ENCODE measurements around the gene NOC4L.
A peak's percentile ranks its signal among the peaks of the same experiment; 100 is the strongest.
"Not testable (repeated sequence)": the region's sequence is repeated elsewhere in the genome, so short reads cannot be mapped to it uniquely, and the experiment has no call there.

The NOC4L gene

GRCh38 chr12:132143336-132144071 lies 753 bp upstream of the NOC4L start:
- no peak for TF ChIP-seq Cebpa-rat (IDR thresholded peaks at IDR 0.05)
- peak overlapping the region; percentile 89 to 100 (median 98) for H3K4me3 ChIP-seq
- peaks cover 20 to 33% (median 24%) of the 10 kb centered on the region in 10 experiments for H3K4me1 ChIP-seq
- peaks cover 0 to 95% (median 75%) of the 10 kb centered on the region in 11 experiments; a peak in 18 of 22 replicates for H4K20me1 ChIP-seq
- H3K9me3 ChIP-seq (replicated peaks in 1 of 11), result no peaks in the 10 kb centered on the region
- no peaks in the 10 kb centered on the region for H3K27me3 ChIP-seq
- H3K9ac ChIP-seq, result peak overlapping the region; percentile 86 to 97 (median 90)
- peak overlapping the region; percentile 69 to 91 (median 87); a peak in 21 of 22 replicates for H3K27ac ChIP-seq
- peaks cover 38 to 76% (median 72%) of the 10 kb centered on the region in 11 experiments for H3K36me3 ChIP-seq
- H3K4me2 ChIP-seq, result peak overlapping the region; percentile 91 to 99 (median 98)

- Histone ChIP-seq H3K4me3 (peak overlapping the region; percentile 89 to 100 (median 98)), H3K4me1 (peaks cover 20 to 33% (median 24%) of the 10 kb centered on the region in 10 experiments), H4K20me1 (peaks cover 0 to 84% (median 73%) of the 10 kb centered on the region in 11 experiments; a peak in 18 of 22 replicates), H3K4me2 (peak overlapping the region; percentile 87 to 100 (median 96)), H3K27me3 (no peaks in the 10 kb centered on the region), H3K36me3 (peaks cover 26 to 63% (median 59%) of the 10 kb centered on the region in 11 experiments), H3K9me3 (replicated peaks in 1 of 11) (no peaks in the 10 kb centered on the region), H3K27ac (peak overlapping the region; percentile 69 to 91 (median 87)), H3K9ac (peak overlapping the region; percentile 86 to 97 (median 90))
- no peak for TF ChIP-seq Cebpa-rat (IDR thresholded peaks at IDR 0.05)
Observed at GRCh38 chr12:132144810-132145168, 532 bp downstream of the NOC4L start.

- H3K27me3 ChIP-seq, result no peaks in the 10 kb centered on the region
- TF ChIP-seq Cebpa-rat (IDR thresholded peaks at IDR 0.05), result no peak
- peaks cover 20 to 33% (median 24%) of the 10 kb centered on the region in 10 experiments for H3K4me1 ChIP-seq
- peaks cover 20 to 58% (median 54%) of the 10 kb centered on the region in 11 experiments for H3K36me3 ChIP-seq
- H3K9ac ChIP-seq, result peak overlapping the region; percentile 86 to 97 (median 90)
- H3K9me3 ChIP-seq (replicated peaks in 1 of 11), result no peaks in the 10 kb centered on the region
- peak overlapping the region; percentile 89 to 100 (median 98) for H3K4me3 ChIP-seq
- H3K27ac ChIP-seq, result peak overlapping the region in 10 of 11 experiments; percentile 75 to 91 (median 88); a peak in 17 of 22 replicates
- peak overlapping the region; percentile 87 to 100 (median 96) for H3K4me2 ChIP-seq
- peaks cover 0 to 79% (median 68%) of the 10 kb centered on the region in 11 experiments; a peak in 18 of 22 replicates for H4K20me1 ChIP-seq
Observed at GRCh38 chr12:132145334-132145733, 1.1 kb downstream of the NOC4L start.

- Histone ChIP-seq H3K9ac (peak overlapping the region in 3 of 11 experiments; percentile 12 to 92 (median 37); a peak in 4 of 22 replicates), H3K4me2 (peak overlapping the region in 4 of 11 experiments; percentile 87 to 96 (median 95); a peak in 8 of 22 replicates), H3K27me3 (no peaks in the 10 kb centered on the region), H3K27ac (no peak overlapping the region), H3K4me1 (peaks cover 20 to 33% (median 24%) of the 10 kb centered on the region in 10 experiments), H3K36me3 (peaks cover 13 to 55% (median 50%) of the 10 kb centered on the region in 11 experiments), H4K20me1 (peaks cover 0 to 75% (median 61%) of the 10 kb centered on the region in 11 experiments; a peak in 18 of 22 replicates), H3K4me3 (peak overlapping the region in 1 of 10 experiments; percentile 100; a peak in 1 of 20 replicates), H3K9me3 (replicated peaks in 1 of 11) (no peaks in the 10 kb centered on the region)
- TF ChIP-seq Cebpa-rat (IDR thresholded peaks at IDR 0.05), result no peak
Observed at GRCh38 chr12:132146098-132146497, 1.8 kb downstream of the NOC4L start.

- TF ChIP-seq Cebpa-rat (IDR thresholded peaks at IDR 0.05), result no peak
- Histone ChIP-seq H3K36me3 (peaks cover 11 to 55% (median 50%) of the 10 kb centered on the region in 11 experiments; a peak in 21 of 22 replicates), H3K27ac (no peak overlapping the region), H3K9me3 (replicated peaks in 1 of 11) (no peaks in the 10 kb centered on the region), H3K4me2 (0 out of 22 replicates have a peak overlapping the region, but pooled peaks of 1 of the 11 experiments have one; percentile 87), H3K27me3 (no peaks in the 10 kb centered on the region), H3K9ac (peak overlapping the region in 4 of 11 experiments; percentile 12 to 92 (median 30); a peak in 6 of 22 replicates), H3K4me3 (no peak overlapping the region), H3K4me1 (peaks cover 20 to 32% (median 24%) of the 10 kb centered on the region in 10 experiments), H4K20me1 (peaks cover 0 to 75% (median 56%) of the 10 kb centered on the region in 11 experiments; a peak in 18 of 22 replicates)
Observed at GRCh38 chr12:132146772-132147422, 2.6 kb downstream of the NOC4L start.

- H3K36me3 ChIP-seq, result peaks cover 12 to 54% (median 45%) of the 10 kb centered on the region in 11 experiments; a peak in 21 of 22 replicates
- no peak for TF ChIP-seq Cebpa-rat (IDR thresholded peaks at IDR 0.05)
- no peak overlapping the region for H3K4me3 ChIP-seq
- peaks cover 15 to 24% (median 18%) of the 10 kb centered on the region in 10 experiments for H3K4me1 ChIP-seq
- H3K27me3 ChIP-seq, result no peaks in the 10 kb centered on the region
- H3K9ac ChIP-seq, result peak overlapping the region in 4 of 11 experiments; percentile 12 to 24 (median 18); a peak in 3 of 22 replicates
- no peak overlapping the region for H3K27ac ChIP-seq
- no peak overlapping the region for H3K4me2 ChIP-seq
- peaks cover 0 to 74% (median 52%) of the 10 kb centered on the region in 11 experiments; a peak in 17 of 22 replicates for H4K20me1 ChIP-seq
- no peaks in the 10 kb centered on the region for H3K9me3 ChIP-seq (replicated peaks in 1 of 11)
Observed at GRCh38 chr12:132147423-132148367, 3.4 kb downstream of the NOC4L start.

GRCh38 chr12:132148368-132149045 lies 4.2 kb downstream of the NOC4L start:
- H3K4me2 ChIP-seq, result no peak overlapping the region
- H4K20me1 ChIP-seq, result peaks cover 0 to 72% (median 50%) of the 10 kb centered on the region in 11 experiments; a peak in 18 of 22 replicates
- no peak for TF ChIP-seq Cebpa-rat (IDR thresholded peaks at IDR 0.05)

GRCh38 chr12:132149526-132149925 lies 5.3 kb downstream of the NOC4L start:
- not testable (repeated sequence) for H3K27ac ChIP-seq; H3K4me3 ChIP-seq; H3K27me3 ChIP-seq; H3K4me2 ChIP-seq; H3K9me3 ChIP-seq (replicated peaks in 1 of 11); H3K9ac ChIP-seq
- peaks cover 0 to 76% (median 57%) of the 10 kb centered on the region in 11 experiments; a peak in 18 of 22 replicates for H4K20me1 ChIP-seq
- peaks cover 11 to 28% (median 21%) of the 10 kb centered on the region in 10 experiments for H3K4me1 ChIP-seq
- H3K36me3 ChIP-seq, result peaks cover 12 to 59% (median 44%) of the 10 kb centered on the region in 11 experiments; a peak in 21 of 22 replicates

More at GRCh38 chr12:132148368-132149045, 4.2 kb downstream of the NOC4L start:
- Histone ChIP-seq H3K4me3 (no peak overlapping the region), H3K36me3 (peaks cover 12 to 58% (median 44%) of the 10 kb centered on the region in 11 experiments; a peak in 21 of 22 replicates), H3K27ac (no peak overlapping the region), H3K27me3 (no peaks in the 10 kb centered on the region), H3K9me3 (replicated peaks in 1 of 11) (no peaks in the 10 kb centered on the region), H3K9ac (no peak overlapping the region), H3K4me1 (peaks cover 10 to 17% (median 13%) of the 10 kb centered on the region in 10 experiments)

All from BLaER1 treated with 17β-estradiol and CSF1 and Interleukin-3, amounts not matched to agents 10 nM and 100 nM (cell line).